ENCODE data around the gene UBD. TPM values are rescaled to one million over a fixed set of nuclear protein-coding genes. Genes with fewer than 3 reads are reported as not detected.

Gene UBD
- total and polyA plus RNA-seq, 2 experiments from 2014 or later, result 154 to 158 TPM

DNA sequence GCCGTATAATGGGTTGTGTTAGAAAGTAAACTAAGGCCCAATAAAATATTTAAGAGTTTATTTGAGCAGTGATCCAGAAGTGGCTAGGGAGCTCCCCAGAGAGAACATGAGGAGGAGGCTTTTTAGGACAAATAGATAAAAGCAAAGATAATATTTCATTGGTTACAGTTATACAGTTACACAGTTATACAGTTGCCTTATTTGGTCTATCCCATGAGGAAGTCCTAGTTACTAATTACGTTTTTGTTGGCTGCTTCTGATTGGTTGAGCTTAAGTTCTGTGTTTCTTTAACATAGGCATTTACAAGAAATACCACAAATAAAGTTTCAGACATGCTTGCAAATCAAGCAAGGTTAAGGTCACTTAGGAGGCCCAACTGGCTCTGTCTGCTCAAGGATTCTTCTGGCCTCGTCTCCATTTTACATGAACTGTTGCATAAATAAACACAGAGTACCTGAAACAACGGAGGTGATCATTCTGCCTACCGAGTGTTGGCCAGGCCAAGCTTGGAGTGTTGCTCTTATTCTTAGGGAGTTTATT lies 7.0 kb downstream of the UBD start:
- Histone ChIP-seq H2AFZ (no peak overlapping the region), H4K20me1 (ENCODE audit: insufficient read depth, poor library complexity, severe bottlenecking) (no peaks in the 10 kb centered on the region), H3K79me2 (no peaks in the 10 kb centered on the region), H3K27me3 (peaks cover 89% of the 10 kb centered on the region), H3K9me2 (replicated peaks; ENCODE audit: insufficient read depth) (no peaks in the 10 kb centered on the region), H3K9me3 (ENCODE audit: low read depth) (no peaks in the 10 kb centered on the region), H3K36me3 (replicated peaks; ENCODE audit: insufficient read depth, low read depth) (no peaks in the 10 kb centered on the region), H3K4me1 (ENCODE audit: insufficient read depth) (peaks cover 3% of the 10 kb centered on the region), H3K27ac (no peak overlapping the region), H3K4me2 (peak overlapping the region; percentile 94), H3K4me3 (no peak overlapping the region)
- DNase-seq (ENCODE audit: low spot score), result peak; percentile 42
- WGBS (ENCODE audit: low lambda C conversion rate, missing lambda C conversion rate), result 36% methylated on average over 5 of the region's 5 CpGs
- TF ChIP-seq EZH2 (IDR thresholded peaks at IDR 0.05; ENCODE audit: borderline replicate concordance) (no peak), EZH2phosphoT487 (IDR thresholded peaks at IDR 0.05; ENCODE audit: low read depth, severe bottlenecking, unreplicated experiment) (no peak)
- TF ChIP-seq, protein P1, sequence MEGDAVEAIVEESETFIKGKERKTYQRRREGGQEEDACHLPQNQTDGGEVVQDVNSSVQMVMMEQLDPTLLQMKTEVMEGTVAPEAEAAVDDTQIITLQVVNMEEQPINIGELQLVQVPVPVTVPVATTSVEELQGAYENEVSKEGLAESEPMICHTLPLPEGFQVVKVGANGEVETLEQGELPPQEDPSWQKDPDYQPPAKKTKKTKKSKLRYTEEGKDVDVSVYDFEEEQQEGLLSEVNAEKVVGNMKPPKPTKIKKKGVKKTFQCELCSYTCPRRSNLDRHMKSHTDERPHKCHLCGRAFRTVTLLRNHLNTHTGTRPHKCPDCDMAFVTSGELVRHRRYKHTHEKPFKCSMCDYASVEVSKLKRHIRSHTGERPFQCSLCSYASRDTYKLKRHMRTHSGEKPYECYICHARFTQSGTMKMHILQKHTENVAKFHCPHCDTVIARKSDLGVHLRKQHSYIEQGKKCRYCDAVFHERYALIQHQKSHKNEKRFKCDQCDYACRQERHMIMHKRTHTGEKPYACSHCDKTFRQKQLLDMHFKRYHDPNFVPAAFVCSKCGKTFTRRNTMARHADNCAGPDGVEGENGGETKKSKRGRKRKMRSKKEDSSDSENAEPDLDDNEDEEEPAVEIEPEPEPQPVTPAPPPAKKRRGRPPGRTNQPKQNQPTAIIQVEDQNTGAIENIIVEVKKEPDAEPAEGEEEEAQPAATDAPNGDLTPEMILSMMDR (IDR thresholded peaks at IDR 0.05; ENCODE audit: poor library complexity), result no peak

DNA sequence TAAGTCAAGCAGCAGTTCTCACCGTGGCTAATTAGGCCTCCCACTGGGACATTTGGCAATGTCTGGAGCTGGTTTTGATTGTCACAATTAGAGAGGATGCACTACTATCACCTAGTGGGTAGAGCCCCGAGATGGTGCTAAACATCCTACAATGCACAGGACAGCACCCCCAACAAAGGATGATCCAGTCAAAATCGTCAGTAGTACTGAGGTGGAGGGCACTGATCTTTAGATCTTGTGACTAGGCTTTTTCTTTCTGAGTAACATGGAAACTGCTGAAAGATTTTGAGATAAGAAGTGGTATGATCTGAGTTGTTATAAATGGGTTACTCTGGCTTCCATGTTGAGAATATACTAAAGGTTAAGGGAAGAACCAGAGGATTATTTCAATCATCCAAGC lies 12.0 kb downstream of the UBD start:
- WGBS (ENCODE audit: low lambda C conversion rate, missing lambda C conversion rate), result 60% methylated on average over 3 of the region's 3 CpGs
- Histone ChIP-seq H2AFZ (no peak overlapping the region), H3K27ac (no peak overlapping the region), H3K9me2 (replicated peaks; ENCODE audit: insufficient read depth) (no peaks in the 10 kb centered on the region), H3K4me3 (no peak overlapping the region), H3K9me3 (ENCODE audit: low read depth) (no peaks in the 10 kb centered on the region), H3K4me1 (ENCODE audit: insufficient read depth) (no peaks in the 10 kb centered on the region), H3K36me3 (replicated peaks; ENCODE audit: insufficient read depth, low read depth) (no peaks in the 10 kb centered on the region), H4K20me1 (ENCODE audit: insufficient read depth, poor library complexity, severe bottlenecking) (no peaks in the 10 kb centered on the region), H3K79me2 (no peaks in the 10 kb centered on the region), H3K27me3 (peaks cover 48% of the 10 kb centered on the region), H3K4me2 (no peak overlapping the region)
- no peak for DNase-seq (ENCODE audit: low spot score)
- no peak for TF ChIP-seq EZH2phosphoT487 (IDR thresholded peaks at IDR 0.05; ENCODE audit: low read depth, severe bottlenecking, unreplicated experiment)
- TF ChIP-seq EZH2 (IDR thresholded peaks at IDR 0.05; ENCODE audit: borderline replicate concordance), result no peak
- TF ChIP-seq, protein P1 (IDR thresholded peaks at IDR 0.05; ENCODE audit: poor library complexity), result no peak

DNA sequence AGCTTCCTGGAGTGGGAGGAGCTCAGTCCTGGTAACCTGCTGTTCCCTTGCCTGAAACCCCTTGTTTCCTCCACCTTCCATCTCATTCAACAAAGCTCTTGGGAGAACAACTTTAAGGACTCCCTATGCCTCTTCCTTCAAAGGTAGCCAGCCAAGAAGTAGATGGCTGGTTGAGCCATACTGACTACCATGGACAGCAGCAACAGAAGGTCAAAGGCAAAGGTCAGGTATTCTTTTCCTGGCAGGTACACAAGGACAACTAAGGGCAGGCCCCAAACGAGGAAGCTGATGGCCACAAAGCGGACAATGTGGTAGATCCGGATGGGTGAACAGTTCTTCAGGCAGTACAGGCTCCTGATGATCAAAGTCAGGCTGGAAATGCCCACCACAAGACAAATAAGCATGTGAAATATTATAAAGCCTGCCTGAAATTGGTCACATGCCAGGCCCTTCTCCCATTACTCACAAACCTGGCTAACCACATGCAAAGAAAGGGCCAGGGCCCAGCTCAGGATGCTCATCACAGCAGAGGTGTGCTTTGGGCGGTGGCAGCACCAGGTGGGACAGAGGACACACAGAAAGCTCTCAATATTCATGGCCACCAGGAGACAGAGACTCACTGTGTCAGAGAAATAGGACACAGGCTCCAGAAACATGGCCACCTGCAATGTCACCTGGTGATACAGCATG lies 21.7 kb downstream of the UBD start:
- DNase-seq (ENCODE audit: low spot score), result no peak
- Histone ChIP-seq H3K36me3 (replicated peaks; ENCODE audit: insufficient read depth, low read depth) (no peaks in the 10 kb centered on the region), H2AFZ (no peak overlapping the region), H3K27me3 (peaks cover 6% of the 10 kb centered on the region), H3K79me2 (no peaks in the 10 kb centered on the region), H3K9me2 (replicated peaks; ENCODE audit: insufficient read depth) (no peaks in the 10 kb centered on the region), H4K20me1 (ENCODE audit: insufficient read depth, poor library complexity, severe bottlenecking) (no peaks in the 10 kb centered on the region), H3K4me2 (no peak overlapping the region), H3K9me3 (ENCODE audit: low read depth) (no peaks in the 10 kb centered on the region), H3K27ac (no peak overlapping the region), H3K4me3 (no peak overlapping the region), H3K4me1 (ENCODE audit: insufficient read depth) (no peaks in the 10 kb centered on the region)
- TF ChIP-seq EZH2 (IDR thresholded peaks at IDR 0.05; ENCODE audit: borderline replicate concordance) (no peak), EZH2phosphoT487 (IDR thresholded peaks at IDR 0.05; ENCODE audit: low read depth, severe bottlenecking, unreplicated experiment) (no peak)
- TF ChIP-seq, protein P1 (IDR thresholded peaks at IDR 0.05; ENCODE audit: poor library complexity), result no peak
- 70% methylated on average over 4 of the region's 4 CpGs for WGBS (ENCODE audit: low lambda C conversion rate, missing lambda C conversion rate)

All from hepatocyte (in vitro differentiated cells).